ENCODE data around the gene ADAT1.

Gene ADAT1

GRCh38 chr16:75555213-75555706 is 67.8 kb downstream of the ADAT1 start:
- Histone ChIP-seq H4K12ac (ENCODE audit: low read depth, low read length) (peak overlapping the region; percentile 48), H3K36me3 (ENCODE audit: control insufficient read depth in 1 of 2, insufficient read depth in 2 of 2, low read length in 2 of 2) (no peaks in the 10 kb centered on the region), H3K23ac (ENCODE audit: low read length) (no peak overlapping the region), H3K79me2 (ENCODE audit: control insufficient read depth, insufficient read depth, low read length, poor library complexity) (no peaks in the 10 kb centered on the region), H3K14ac (ENCODE audit: low read length) (no peak overlapping the region), H3K4ac (ENCODE audit: low read depth, low read length) (no peak overlapping the region), H3K18ac (ENCODE audit: low read length) (peak overlapping the region; percentile 33), H2BK12ac (ENCODE audit: low read length) (no peak overlapping the region), H3K4me3 (ENCODE audit: low read depth, low read length) (peak overlapping the region; percentile 84), H2AFZ (ENCODE audit: insufficient read depth, low read length, poor library complexity) (peak overlapping the region; percentile 85), H4K8ac (ENCODE audit: low read depth, low read length) (peak overlapping the region; percentile 79), H4K91ac (ENCODE audit: low read depth, low read length) (peak overlapping the region; percentile 42), H2BK120ac (ENCODE audit: insufficient read depth, low read length, poor library complexity) (no peak overlapping the region), H3K9me3 (ENCODE audit: insufficient read depth, low read depth, low read length) (no peaks in the 10 kb centered on the region), H3K27me3 (ENCODE audit: insufficient read depth, low read length) (no peaks in the 10 kb centered on the region), H3K4me2 (ENCODE audit: low read length) (peak overlapping the region; percentile 95), H3K79me1 (ENCODE audit: low read length) (peaks cover 2% of the 10 kb centered on the region), H2BK5ac (ENCODE audit: low read depth, low read length, poor library complexity) (no peak overlapping the region), H3K4me1 (ENCODE audit: control insufficient read depth in 1 of 2, insufficient read depth in 2 of 2, low read length in 2 of 2) (peaks cover 3 to 10% of the 10 kb centered on the region in 2 experiments), H2AK5ac (ENCODE audit: low read length) (no peak overlapping the region), H3K27ac (ENCODE audit: low read depth, low read length) (no peak overlapping the region), H3K9ac (ENCODE audit: low read length) (no peak overlapping the region)
- peak; percentile 71 to 74 for DNase-seq
- WGBS (ENCODE audit: extremely low coverage, insufficient coverage, insufficient read length): no CpG with 5 or more reads among the region's 26 CpGs

- no peak overlapping the region for H3K23ac ChIP-seq (ENCODE audit: low read length)
- H2BK12ac ChIP-seq (ENCODE audit: low read length): no peak overlapping the region
- H3K9me3 ChIP-seq (ENCODE audit: insufficient read depth, low read depth, low read length): no peaks in the 10 kb centered on the region
- no peak overlapping the region for H2BK120ac ChIP-seq (ENCODE audit: insufficient read depth, low read length, poor library complexity)
- H4K8ac ChIP-seq (ENCODE audit: low read depth, low read length): no peak overlapping the region
- no peak overlapping the region for H4K91ac ChIP-seq (ENCODE audit: low read depth, low read length)
- H3K4me3 ChIP-seq (ENCODE audit: low read depth, low read length): no peak overlapping the region
- no peak overlapping the region for H2AK5ac ChIP-seq (ENCODE audit: low read length)
- peaks cover 0 to 3% of the 10 kb centered on the region in 2 experiments for H3K4me1 ChIP-seq (ENCODE audit: control insufficient read depth in 1 of 2, insufficient read depth in 2 of 2, low read length in 2 of 2)
- H3K36me3 ChIP-seq (ENCODE audit: control insufficient read depth in 1 of 2, insufficient read depth in 2 of 2, low read length in 2 of 2): no peaks in the 10 kb centered on the region
- no peaks in the 10 kb centered on the region for H3K79me2 ChIP-seq (ENCODE audit: control insufficient read depth, insufficient read depth, low read length, poor library complexity)
- H3K27ac ChIP-seq (ENCODE audit: low read depth, low read length): no peak overlapping the region
- H3K79me1 ChIP-seq (ENCODE audit: low read length): peaks cover 2% of the 10 kb centered on the region
- H2BK5ac ChIP-seq (ENCODE audit: low read depth, low read length, poor library complexity): no peak overlapping the region
- DNase-seq: no peak
- H2AFZ ChIP-seq (ENCODE audit: insufficient read depth, low read length, poor library complexity): no peak overlapping the region
- no peak overlapping the region for H3K18ac ChIP-seq (ENCODE audit: low read length)
- no CpG with 5 or more reads among the region's 2 CpGs for WGBS (ENCODE audit: extremely low coverage, insufficient coverage, insufficient read length)
- no peak overlapping the region for H3K4ac ChIP-seq (ENCODE audit: low read depth, low read length)
- H3K14ac ChIP-seq (ENCODE audit: low read length): no peak overlapping the region
- no peaks in the 10 kb centered on the region for H3K27me3 ChIP-seq (ENCODE audit: insufficient read depth, low read length)
- no peak overlapping the region for H4K12ac ChIP-seq (ENCODE audit: low read depth, low read length)
- no peak overlapping the region for H3K4me2 ChIP-seq (ENCODE audit: low read length)
- H3K9ac ChIP-seq (ENCODE audit: low read length): no peak overlapping the region
Measured at GRCh38 chr16:75552951-75553350, 70.1 kb downstream of the ADAT1 start.

GRCh38 chr16:75550211-75550662 is 72.8 kb downstream of the ADAT1 start:
- Histone ChIP-seq H3K79me2 (ENCODE audit: control insufficient read depth, insufficient read depth, low read length, poor library complexity) (no peaks in the 10 kb centered on the region), H3K27me3 (ENCODE audit: insufficient read depth, low read length) (no peaks in the 10 kb centered on the region), H2AFZ (ENCODE audit: insufficient read depth, low read length, poor library complexity) (no peak overlapping the region), H3K4me2 (ENCODE audit: low read length) (no peak overlapping the region), H3K4ac (ENCODE audit: low read depth, low read length) (no peak overlapping the region), H3K36me3 (ENCODE audit: control insufficient read depth in 1 of 2, insufficient read depth in 2 of 2, low read length in 2 of 2) (no peaks in the 10 kb centered on the region), H3K14ac (ENCODE audit: low read length) (no peak overlapping the region), H3K9ac (ENCODE audit: low read length) (no peak overlapping the region), H2BK120ac (ENCODE audit: insufficient read depth, low read length, poor library complexity) (no peak overlapping the region), H3K27ac (ENCODE audit: low read depth, low read length) (no peak overlapping the region), H4K12ac (ENCODE audit: low read depth, low read length) (no peak overlapping the region), H3K4me3 (ENCODE audit: low read depth, low read length) (no peak overlapping the region), H2AK5ac (ENCODE audit: low read length) (no peak overlapping the region), H3K9me3 (ENCODE audit: insufficient read depth, low read depth, low read length) (no peaks in the 10 kb centered on the region), H4K91ac (ENCODE audit: low read depth, low read length) (no peak overlapping the region), H3K4me1 (ENCODE audit: control insufficient read depth in 1 of 2, insufficient read depth in 2 of 2, low read length in 2 of 2) (no peaks in the 10 kb centered on the region), H2BK5ac (ENCODE audit: low read depth, low read length, poor library complexity) (no peak overlapping the region), H4K8ac (ENCODE audit: low read depth, low read length) (no peak overlapping the region), H3K23ac (ENCODE audit: low read length) (no peak overlapping the region), H3K79me1 (ENCODE audit: low read length) (no peaks in the 10 kb centered on the region), H2BK12ac (ENCODE audit: low read length) (no peak overlapping the region), H3K18ac (ENCODE audit: low read length) (no peak overlapping the region)
- DNase-seq: peak; percentile 73 to 74
- WGBS (ENCODE audit: extremely low coverage, insufficient coverage, insufficient read length): no CpG with 5 or more reads among the region's 7 CpGs

Measured in trophoblast cell (in vitro differentiated cells and primary cell).